Mononuclear cell (primary cell): ENCODE measurements around the gene UNC13D. TPM values are rescaled to one million over a fixed set of nuclear protein-coding genes. Genes with fewer than 3 reads are reported as not detected.
"Not testable (repeated sequence)": the region's sequence is repeated elsewhere in the genome, so short reads cannot be mapped to it uniquely, and the experiment has no call there.

ENCODE experiments used
- H3K27me3 ChIP-seq: 2 replicates; pipeline ENCODE4 v1.6.0; 2011; ENCODE audit warnings: low read length, control low read depth; ENCODE audit not compliant: insufficient read depth
- H3K4me1 ChIP-seq: 2 replicates; pipeline ENCODE4 v1.5.1; 2011; ENCODE audit warnings: mild to moderate bottlenecking, low read length, control low read depth; ENCODE audit not compliant: insufficient read depth
- H3K4me3 ChIP-seq: 2 replicates; pipeline ENCODE4 v1.5.1; 2011; ENCODE audit warnings: mild to moderate bottlenecking, low read length, moderate library complexity
- H3K9me3 ChIP-seq: 2 replicates; pipeline ENCODE4 v1.5.1; 2011; ENCODE audit warnings: low read depth, mild to moderate bottlenecking, control low read depth, low read length
- total RNA-seq: library from RNA; depleted of rRNA; stranded (reverse); fragments of >200 nt; gene quantifications from one replicate; pipeline ENCODE4 v1.2.3, GENCODE V29; 2012

UNC13D gene
- total RNA-seq, 1 donor, result 42.9 TPM

DNA sequence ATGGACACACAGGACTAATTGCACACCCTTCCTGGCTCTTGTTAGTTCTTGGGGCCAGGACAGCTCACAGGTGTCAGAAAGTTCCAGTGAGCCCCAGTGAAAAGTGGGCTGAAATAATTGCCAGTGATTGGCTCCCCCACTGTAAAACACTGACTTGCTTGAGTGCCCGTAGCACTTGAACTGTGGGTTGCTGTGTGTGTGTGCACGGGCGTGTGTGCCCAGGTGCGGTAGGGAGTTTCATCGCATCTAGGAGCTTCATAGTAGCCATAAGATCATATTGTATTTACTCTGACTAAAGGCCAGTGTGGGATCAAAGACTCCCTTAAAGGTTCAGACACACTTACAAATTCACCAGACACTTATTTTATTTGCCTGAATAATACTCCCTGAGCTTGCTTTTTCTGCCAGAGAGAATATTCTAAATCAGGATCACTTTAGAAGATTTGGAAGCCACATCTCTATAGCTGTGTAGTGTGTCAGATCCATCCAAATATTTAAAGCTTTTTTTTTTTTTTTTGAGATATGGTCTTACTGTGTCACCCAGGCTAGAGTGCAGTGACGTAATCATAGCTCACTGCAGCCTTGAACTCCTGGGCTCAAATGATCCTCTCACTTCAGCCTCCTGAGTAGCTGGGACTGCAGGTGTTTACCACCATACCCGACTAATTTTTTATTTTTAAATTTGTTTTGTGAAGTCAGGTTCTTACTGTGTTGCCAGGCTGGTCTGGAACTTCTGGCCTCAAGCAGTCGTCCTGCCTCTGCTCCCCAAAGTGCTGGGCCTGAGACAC, 48.2 kb downstream of the UNC13D start:
- no peaks in the 10 kb centered on the region for H3K27me3 ChIP-seq
- no peak overlapping the region for H3K4me3 ChIP-seq
- no peaks in the 10 kb centered on the region for H3K9me3 ChIP-seq
- no peaks in the 10 kb centered on the region for H3K4me1 ChIP-seq

DNA sequence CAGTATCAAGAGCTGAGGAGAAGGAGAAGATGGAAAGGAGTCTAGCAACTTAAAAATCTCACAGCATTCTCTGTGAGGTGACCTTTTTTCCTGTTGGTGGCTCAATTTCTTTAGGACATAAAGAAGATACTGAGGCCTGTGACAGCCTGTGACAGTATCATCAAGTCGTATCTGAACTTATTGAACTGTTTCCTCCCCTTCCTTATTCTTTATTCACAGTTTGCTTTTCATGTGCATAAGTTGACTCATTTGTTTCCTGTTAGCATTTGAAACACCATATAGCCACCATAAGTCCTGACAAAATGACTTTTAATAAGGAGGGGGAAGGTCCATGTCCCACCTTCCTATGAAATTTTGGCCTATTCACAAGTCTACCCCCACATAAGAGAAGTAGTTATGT, 50.7 kb downstream of the UNC13D start:
- H3K9me3 ChIP-seq, result no peaks in the 10 kb centered on the region
- H3K4me3 ChIP-seq, result no peak overlapping the region
- no peaks in the 10 kb centered on the region for H3K27me3 ChIP-seq
- no peaks in the 10 kb centered on the region for H3K4me1 ChIP-seq

DNA sequence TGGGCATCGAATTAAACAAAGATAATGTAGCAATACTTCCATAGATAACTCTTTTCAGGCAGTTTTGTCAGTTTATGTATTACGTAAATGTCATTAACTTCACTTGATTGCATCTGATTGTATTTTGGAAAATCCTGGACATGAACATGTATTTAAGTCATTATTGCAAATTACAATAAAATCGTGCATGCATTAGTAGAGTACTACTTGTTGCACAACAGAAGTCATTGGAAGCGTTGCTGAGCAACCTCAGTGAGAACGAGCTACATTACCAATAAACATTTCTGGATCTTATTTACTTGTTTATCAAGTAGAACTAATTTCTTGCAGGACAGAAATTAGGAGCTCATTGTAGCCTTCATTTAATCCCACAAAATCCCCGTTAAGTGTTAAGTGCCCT, 53.0 kb downstream of the UNC13D start:
- peaks cover 11% of the 10 kb centered on the region for H3K4me1 ChIP-seq
- H3K9me3 ChIP-seq, result no peaks in the 10 kb centered on the region
- no peak overlapping the region for H3K4me3 ChIP-seq

GRCh38 chr17:75785016-75785890, 59.0 kb downstream of the UNC13D start:
- H3K4me1 ChIP-seq, result peaks cover 49% of the 10 kb centered on the region
- no peaks in the 10 kb centered on the region for H3K27me3 ChIP-seq
- H3K9me3 ChIP-seq, result no peaks in the 10 kb centered on the region
- H3K4me3 ChIP-seq, result peak overlapping the region; percentile 65

More for the DNA sequence above, 53.0 kb downstream of the UNC13D start:
- H3K27me3 ChIP-seq, result no peaks in the 10 kb centered on the region

- no peaks in the 10 kb centered on the region for H3K9me3 ChIP-seq
- peaks cover 52% of the 10 kb centered on the region for H3K4me1 ChIP-seq
- H3K27me3 ChIP-seq, result no peaks in the 10 kb centered on the region
- H3K4me3 ChIP-seq, result peak within 1 kb of the TSS; percentile 65
Observed at GRCh38 chr17:75784473-75785015, 59.7 kb downstream of the UNC13D start, which contains the start of gene UNK. Gene UNK, plus strand, starts transcription at chr17:75784806. Its CDS starts 75 bp downstream, at chr17:75784881.

GRCh38 chr17:75783803-75784472, 60.3 kb downstream of the UNC13D start:
- Histone ChIP-seq H3K4me3 (peak overlapping the region; percentile 65), H3K9me3 (no peaks in the 10 kb centered on the region), H3K4me1 (peaks cover 52% of the 10 kb centered on the region), H3K27me3 (no peaks in the 10 kb centered on the region)

DNA sequence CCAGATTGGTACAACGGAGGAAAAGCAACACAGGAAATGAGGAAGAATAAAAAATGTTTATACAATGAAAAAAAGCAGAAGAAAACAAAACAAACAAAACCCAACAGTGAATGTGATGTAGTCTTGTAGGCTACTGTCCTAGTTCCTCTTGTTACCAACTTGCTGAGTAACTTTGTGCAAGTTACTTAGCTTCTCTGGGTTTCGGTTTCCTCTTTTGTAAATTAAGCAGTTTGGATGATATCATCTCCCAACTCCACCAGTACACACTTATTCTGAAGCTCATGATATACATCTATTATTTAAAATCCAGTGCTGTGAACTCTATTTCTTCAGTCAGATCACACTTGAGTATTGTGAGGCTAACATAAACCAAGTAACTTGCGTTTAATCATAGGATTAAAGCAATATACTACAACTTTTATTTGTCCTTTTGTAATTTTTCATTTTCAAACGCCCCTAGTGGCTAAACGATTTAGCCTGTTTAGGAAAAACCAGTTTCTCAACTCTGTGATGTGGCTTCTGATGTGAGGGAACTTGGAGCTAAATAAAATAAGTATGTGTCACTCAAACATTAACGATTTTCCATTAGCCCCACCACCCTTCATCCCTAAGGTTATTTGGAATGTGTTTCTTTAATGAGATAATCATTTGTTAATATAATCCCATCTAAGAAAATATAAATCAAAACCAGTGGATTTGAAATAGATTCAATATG, 61.0 kb downstream of the UNC13D start:
- no peaks in the 10 kb centered on the region for H3K9me3 ChIP-seq
- H3K4me3 ChIP-seq, result no peak overlapping the region
- H3K4me1 ChIP-seq, result peaks cover 55% of the 10 kb centered on the region
- no peaks in the 10 kb centered on the region for H3K27me3 ChIP-seq

DNA sequence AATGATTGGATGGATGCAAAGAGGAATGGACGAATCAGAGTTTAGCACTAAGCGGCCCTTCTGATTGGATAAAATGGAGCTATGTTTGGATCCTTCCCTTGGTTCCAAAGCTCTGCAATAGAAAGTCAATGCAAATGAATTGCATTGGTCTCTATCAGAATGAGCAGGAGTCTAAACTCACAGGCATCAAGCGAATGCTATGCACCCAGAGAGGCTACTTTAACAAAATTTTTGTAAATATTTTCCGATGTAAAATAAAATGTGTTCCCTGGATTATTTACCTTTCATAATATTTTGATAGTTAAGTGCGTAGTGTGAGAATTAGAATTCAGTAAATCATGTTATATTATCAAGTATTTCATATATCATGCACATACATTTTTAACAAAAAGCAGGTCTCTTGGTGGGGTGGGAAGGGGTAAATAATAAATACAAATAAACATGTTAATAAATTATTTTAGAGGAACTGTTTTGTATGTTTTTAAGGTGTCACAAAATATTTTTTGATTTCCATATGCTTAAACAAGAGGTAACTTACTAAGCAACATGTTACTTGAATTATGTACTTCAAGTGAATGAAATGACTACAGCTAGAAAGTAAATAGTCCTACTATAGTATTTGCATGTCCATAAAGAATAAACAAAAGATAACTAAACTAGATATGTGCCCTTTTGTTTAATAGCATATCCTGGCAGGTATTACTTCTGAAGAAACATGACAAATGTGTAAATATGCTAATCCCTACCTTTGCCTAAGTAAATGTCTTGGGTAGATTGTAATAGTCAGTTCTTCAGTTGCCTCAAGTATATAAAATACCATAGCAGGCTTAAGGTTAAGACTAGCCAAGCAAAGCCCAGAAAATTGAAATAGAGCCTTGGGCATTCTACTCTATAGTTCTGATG, 64.0 kb downstream of the UNC13D start:
- no peaks in the 10 kb centered on the region for H3K27me3 ChIP-seq
- no peaks in the 10 kb centered on the region for H3K9me3 ChIP-seq
- H3K4me3 ChIP-seq, result no peak overlapping the region
- H3K4me1 ChIP-seq, result peaks cover 55% of the 10 kb centered on the region

- no peaks in the 10 kb centered on the region for H3K27me3 ChIP-seq
- peak overlapping the region; percentile 99 for H3K4me3 ChIP-seq
- peaks cover 53% of the 10 kb centered on the region for H3K4me1 ChIP-seq
- no peaks in the 10 kb centered on the region for H3K9me3 ChIP-seq
Observed at GRCh38 chr17:75779250-75779986, 64.8 kb downstream of the UNC13D start.

DNA sequence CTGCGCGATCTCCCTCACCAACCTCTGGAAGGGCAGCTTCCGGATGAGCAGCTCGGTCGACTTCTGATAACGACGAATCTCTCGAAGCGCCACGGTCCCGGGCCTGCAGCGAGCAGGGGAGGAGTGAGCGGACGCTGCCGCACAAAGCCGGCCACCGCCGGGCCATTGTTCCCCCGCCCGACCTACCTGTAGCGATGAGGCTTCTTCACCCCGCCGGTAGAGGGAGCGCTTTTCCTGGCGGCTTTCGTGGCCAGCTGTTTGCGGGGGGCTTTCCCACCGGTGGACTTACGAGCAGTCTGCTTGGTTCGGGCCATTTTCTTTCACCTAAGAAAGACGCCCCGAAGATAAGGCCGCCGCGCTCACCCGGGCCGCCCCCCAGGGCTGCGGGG, 65.3 kb downstream of the UNC13D start:
- no peaks in the 10 kb centered on the region for H3K27me3 ChIP-seq
- no peaks in the 10 kb centered on the region for H3K9me3 ChIP-seq
- H3K4me1 ChIP-seq, result peaks cover 47% of the 10 kb centered on the region
- H3K4me3 ChIP-seq, result peak overlapping the region; percentile 99

DNA sequence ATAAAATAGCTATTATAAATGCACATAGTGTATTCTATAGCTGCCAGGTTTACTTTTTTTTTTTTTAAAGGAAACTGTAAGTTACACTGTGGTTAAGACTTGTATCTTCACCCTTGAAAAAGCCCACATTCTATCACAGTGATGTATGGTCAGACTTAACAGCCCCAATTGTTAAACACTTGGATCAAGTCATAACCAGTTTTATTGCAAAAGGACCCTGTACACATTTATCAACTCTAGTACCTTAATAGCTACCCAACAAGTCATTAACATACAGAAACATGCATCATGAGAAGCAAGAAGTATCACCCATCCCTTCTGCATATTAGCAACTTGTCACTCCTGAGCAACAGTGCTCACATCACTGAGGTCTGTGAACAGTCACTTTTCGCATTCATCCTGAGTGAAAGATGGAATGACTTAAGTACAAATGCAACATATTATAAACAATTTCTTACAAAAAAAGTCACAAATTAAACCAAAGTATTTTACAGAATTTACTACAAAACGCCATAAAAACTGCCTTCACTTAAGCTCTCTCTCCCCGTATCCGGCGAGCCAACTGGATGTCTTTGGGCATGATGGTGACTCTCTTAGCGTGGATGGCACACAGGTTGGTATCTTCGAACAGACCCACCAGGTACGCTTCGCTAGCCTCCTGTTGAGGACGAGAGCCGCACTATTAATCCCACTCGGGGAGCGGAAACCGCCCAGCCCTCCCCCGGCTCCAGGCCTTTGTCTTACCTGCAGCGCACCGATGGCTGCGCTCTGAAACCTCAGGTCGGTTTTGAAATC, 65.9 kb downstream of the UNC13D start:
- not testable (repeated sequence) for H3K9me3 ChIP-seq, H3K27me3 ChIP-seq
- peaks cover 42% of the 10 kb centered on the region for H3K4me1 ChIP-seq
- peak overlapping the region; percentile 99 for H3K4me3 ChIP-seq

GRCh38 chr17:75777296-75777922, 66.8 kb downstream of the UNC13D start:
- peak overlapping the region; percentile 99 for H3K4me3 ChIP-seq
- no peaks in the 10 kb centered on the region for H3K9me3 ChIP-seq
- no peaks in the 10 kb centered on the region for H3K27me3 ChIP-seq
- peaks cover 37% of the 10 kb centered on the region for H3K4me1 ChIP-seq
